Brain microvascular endothelial cell (primary cell): ENCODE data around the gene RCC2.
"Not testable (repeated sequence)": the region's sequence is repeated elsewhere in the genome, so short reads cannot be mapped to it uniquely, and the experiment has no call there.

Experiments
- DNase-seq: peaks from one replicate; pipeline ENCODE4 v3.0.0-alpha.2; 2020
- H3K27ac ChIP-seq: fragments of 250-450 bp; sonication (Bioruptor Pico); 2 replicates; pipeline ENCODE4 v1.5.1; 2020; ENCODE audit warnings: mild to moderate bottlenecking, moderate library complexity
- H3K27me3 ChIP-seq: fragments of 250-450 bp; sonication (Bioruptor Pico); replicated peaks from 2 replicates; pipeline ENCODE4 v1.5.1; 2020; ENCODE audit warnings: mild to moderate bottlenecking
- H3K36me3 ChIP-seq: fragments of 250-450 bp; sonication (Bioruptor Pico); replicated peaks from 2 replicates; pipeline ENCODE4 v1.5.1; 2020; ENCODE audit warnings: mild to moderate bottlenecking
- H3K4me3 ChIP-seq: 2 replicates; pipeline ENCODE4 v1.5.1; 2011; ENCODE audit warnings: low read depth, mild to moderate bottlenecking, control low read depth, low read length, moderate library complexity
- in situ Hi-C: cut with HindIII; loops from 2 replicates; pipeline ENCODE4 v1.10.0; 2017; ENCODE audit warnings: low sequenced_read_pairs, low pct_ligation_motif_present
- TF ChIP-seq, protein P1 (sequence below): IDR thresholded peaks from 2 replicates; pipeline ENCODE4 v1.5.1; 2011; ENCODE audit warnings: low read depth, mild to moderate bottlenecking, moderate library complexity, low read length, control low read depth, inconsistent platforms; ENCODE audit errors: missing control alignments

The RCC2 gene

DNA sequence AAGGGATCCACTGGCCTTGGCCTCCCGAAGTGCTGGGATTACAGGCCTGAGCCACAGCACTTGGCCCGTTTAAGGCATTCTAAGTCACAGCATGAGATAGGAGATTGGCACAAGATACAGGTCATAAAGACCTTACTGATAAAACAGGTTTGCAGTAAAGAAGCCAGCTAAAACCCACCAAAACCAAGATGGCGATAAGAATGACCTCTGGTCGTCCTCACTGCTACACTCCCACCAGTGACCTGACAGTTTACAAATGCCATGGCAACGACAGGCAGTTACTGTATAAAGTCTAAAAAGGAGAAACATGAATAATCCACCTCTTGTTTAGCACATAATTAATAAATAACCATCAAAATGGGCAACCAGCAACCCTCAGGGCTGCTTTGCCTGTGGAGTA is 33.3 kb upstream of the RCC2 start:
- Histone ChIP-seq H3K27ac (no peak overlapping the region), H3K4me3 (no peak overlapping the region), H3K27me3 (no peaks in the 10 kb centered on the region), H3K36me3 (no peaks in the 10 kb centered on the region)
- DNase-seq, result no peak
- in situ Hi-C loops, result no loop called here
- TF ChIP-seq, protein P1, sequence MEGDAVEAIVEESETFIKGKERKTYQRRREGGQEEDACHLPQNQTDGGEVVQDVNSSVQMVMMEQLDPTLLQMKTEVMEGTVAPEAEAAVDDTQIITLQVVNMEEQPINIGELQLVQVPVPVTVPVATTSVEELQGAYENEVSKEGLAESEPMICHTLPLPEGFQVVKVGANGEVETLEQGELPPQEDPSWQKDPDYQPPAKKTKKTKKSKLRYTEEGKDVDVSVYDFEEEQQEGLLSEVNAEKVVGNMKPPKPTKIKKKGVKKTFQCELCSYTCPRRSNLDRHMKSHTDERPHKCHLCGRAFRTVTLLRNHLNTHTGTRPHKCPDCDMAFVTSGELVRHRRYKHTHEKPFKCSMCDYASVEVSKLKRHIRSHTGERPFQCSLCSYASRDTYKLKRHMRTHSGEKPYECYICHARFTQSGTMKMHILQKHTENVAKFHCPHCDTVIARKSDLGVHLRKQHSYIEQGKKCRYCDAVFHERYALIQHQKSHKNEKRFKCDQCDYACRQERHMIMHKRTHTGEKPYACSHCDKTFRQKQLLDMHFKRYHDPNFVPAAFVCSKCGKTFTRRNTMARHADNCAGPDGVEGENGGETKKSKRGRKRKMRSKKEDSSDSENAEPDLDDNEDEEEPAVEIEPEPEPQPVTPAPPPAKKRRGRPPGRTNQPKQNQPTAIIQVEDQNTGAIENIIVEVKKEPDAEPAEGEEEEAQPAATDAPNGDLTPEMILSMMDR, result no peak

DNA sequence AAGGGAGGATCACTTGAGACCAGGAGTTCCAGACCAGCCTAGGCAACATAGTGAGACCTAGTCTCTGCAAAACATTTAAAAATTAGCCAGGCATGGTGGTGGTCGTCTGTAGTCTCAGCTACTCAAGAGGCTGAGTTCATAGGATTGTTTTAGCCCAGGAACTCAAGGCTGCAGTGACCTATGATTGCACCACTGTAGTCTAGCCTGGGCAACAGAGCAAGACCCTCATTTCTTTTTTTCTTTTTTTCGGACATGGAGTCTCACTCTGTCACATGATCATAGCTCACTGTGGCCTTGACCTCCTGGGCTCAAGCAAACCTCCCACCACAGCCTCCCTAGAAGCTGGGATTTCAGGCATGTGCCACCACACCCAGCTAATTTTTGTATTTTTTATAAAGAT is 31.9 kb upstream of the RCC2 start:
- in situ Hi-C loops, result no loop called here
- Histone ChIP-seq H3K4me3 (no peak overlapping the region), H3K27ac (no peak overlapping the region), H3K36me3 (no peaks in the 10 kb centered on the region), H3K27me3 (no peaks in the 10 kb centered on the region)
- TF ChIP-seq, protein P1, result no peak
- no peak for DNase-seq

DNA sequence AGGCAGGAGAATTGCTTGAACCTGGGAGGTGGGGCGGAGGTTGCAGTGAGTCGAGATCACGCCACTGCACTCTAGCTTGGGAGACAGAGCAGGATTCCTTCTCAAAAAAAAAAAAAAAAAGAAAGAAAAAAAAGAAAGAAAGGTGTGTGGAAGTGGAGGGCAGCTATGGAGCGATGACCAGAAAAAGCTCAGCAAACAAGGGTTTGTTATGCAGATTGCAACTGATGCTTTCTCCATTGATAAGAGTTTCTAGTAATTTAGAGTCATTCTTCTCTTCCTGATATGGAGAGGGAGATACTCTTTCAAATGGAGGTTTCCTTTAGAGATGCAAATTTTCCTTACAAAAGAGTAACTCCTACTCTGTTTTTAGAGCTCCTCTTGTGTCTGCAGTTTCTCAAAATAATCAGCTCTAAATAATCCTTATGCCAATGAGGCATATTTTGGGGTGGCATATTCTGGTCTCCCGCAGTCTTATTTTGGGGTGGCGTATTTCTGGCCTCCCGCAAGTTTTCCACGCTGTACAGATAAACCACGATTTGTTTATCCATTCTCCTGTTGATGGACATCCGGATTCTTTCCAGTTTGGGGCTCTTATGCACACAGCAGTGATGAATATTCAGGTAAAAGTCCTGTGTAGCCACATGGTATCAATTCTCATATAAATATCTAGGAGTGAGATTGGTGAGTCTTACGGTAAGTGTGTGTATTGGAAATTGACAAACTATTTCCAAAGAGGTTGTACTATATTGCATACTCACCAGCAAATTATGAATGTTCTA is 30.7 kb upstream of the RCC2 start:
- Histone ChIP-seq H3K36me3 (no peaks in the 10 kb centered on the region), H3K4me3 (no peak overlapping the region), H3K27ac (no peak overlapping the region), H3K27me3 (no peaks in the 10 kb centered on the region)
- no peak for DNase-seq
- TF ChIP-seq, protein P1, result no peak
- in situ Hi-C loops, result no loop called here

DNA sequence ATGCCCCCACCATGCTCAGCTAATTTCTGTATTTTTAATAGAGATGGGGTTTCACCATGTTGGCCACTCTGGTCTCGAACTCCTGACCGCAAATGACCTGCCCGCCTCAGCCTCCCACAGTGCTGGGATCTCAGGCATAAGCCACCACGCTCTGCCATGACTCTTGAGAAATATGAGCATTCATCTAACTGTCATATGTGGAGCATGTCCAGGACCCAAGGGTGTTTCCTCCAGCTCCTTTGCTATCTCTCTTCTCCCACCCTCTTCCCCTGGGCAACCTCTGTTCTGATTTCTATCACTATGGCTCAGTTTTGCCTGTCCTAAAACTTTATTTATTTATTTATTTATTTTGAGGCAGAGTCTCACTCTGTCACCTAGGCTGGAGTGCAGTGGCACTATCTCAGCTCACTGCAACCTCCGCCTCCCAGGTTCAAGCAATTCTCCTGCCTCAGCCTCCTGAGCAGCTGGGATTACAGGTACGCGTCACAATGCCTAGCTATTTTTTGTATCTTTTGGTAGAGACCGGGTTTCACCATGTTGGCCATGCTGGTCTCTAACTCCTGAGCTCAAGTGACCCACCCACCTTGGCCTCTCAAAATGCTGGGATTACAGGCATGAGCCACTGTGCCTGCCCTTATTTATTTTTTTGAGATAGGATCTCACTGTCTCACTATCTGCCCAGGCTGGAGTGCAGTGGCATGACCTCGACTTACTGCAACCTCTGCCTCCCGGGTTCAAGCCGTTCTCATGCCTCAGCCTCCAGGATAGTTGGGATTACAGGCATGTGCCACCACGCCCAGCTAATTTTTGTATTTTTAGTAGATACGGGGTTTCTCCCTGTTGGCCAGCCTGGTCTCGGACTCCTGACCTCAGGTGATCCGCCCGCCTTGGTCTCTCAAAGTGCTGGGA is 29.1 kb upstream of the RCC2 start:
- H3K4me3 ChIP-seq, H3K27me3 ChIP-seq, DNase-seq, H3K27ac ChIP-seq, in situ Hi-C loops, H3K36me3 ChIP-seq: not testable (repeated sequence)

DNA sequence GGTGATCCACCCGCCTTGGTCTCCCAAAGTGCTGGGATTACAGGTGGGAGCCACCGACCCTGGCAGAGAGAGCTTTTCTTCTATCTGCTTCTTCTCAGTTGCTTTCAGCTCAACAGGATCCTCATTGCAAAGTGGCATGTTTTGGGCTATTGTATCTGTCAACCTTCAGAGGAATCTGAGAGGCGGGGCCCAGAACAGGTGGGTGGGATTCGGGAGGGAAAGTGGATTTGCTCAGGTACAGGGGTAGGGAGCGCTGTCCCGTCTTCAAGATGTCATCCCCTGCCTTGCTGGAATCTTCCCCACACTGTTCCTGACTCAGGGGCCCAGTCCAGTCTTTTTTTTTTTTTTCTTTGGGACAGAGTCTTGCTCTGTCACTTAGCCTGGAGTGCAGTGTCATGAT is 26.9 kb upstream of the RCC2 start:
- TF ChIP-seq, protein P1, result no peak
- no peak for DNase-seq
- Histone ChIP-seq H3K36me3 (no peaks in the 10 kb centered on the region), H3K27me3 (no peaks in the 10 kb centered on the region), H3K4me3 (no peak overlapping the region), H3K27ac (no peak overlapping the region)
- in situ Hi-C loops, result no loop called here

DNA sequence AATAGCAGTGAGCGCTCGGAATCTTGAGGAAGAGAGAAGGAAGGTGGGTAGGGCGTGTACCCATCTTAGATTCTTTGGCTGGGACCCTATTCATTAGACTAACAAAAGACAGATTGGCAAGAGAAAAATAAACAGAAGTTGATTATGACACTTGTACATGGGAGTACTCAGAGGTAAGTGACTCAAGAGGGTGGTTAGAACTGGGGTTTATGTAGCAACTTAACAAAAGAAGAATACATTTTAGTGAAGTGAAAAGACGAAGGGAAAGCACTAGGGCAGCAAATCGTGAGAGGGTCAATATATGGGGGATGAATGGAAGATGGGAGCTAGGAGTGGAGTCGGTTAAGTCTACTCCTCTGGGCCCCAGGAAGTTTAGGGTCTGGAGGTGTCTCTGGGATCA is 25.8 kb upstream of the RCC2 start:
- no peaks in the 10 kb centered on the region for H3K27me3 ChIP-seq
- in situ Hi-C loops, result no loop called here
- DNase-seq, result no peak
- no peak overlapping the region for H3K4me3 ChIP-seq
- no peaks in the 10 kb centered on the region for H3K36me3 ChIP-seq
- no peak overlapping the region for H3K27ac ChIP-seq
- TF ChIP-seq, protein P1, result no peak
